NCI-H1105 (cell line): ENCODE data around the gene HLA-E.

Experiments
- DNase-seq: peaks from one replicate; lab custom pipeline; 2025; lab: John Stamatoyannopoulos, UW

The HLA-E gene

DNA sequence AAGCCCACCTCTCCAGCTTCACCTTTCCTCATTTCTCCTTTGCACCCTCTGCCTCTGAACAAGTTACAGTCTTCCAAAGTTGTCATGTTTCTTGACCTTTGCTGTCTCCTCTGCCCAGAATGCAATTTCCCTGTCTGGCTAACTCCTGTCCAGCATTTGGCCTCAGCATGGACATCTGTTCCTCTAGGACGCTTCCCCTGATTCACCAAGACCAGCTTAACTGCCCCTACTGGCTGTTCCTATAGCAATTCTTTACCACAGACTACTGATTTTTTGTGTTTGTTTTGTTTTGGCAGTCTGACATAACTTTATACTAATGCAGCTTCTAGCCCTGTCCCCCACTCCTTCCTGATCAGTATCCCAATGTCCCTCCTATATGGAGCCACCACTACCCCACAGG, 53.6 kb downstream of the HLA-E start:
- no peak for DNase-seq
